Loucy (cell line): ENCODE results near the gene HACD3.

Experiments used
- H2AFZ ChIP-seq: fragments of 200-600 bp; sonication (generic); 2 replicates; pipeline ENCODE4 v1.6.0; 2016; ENCODE audit warnings: antibody characterized with exemption, mild to moderate bottlenecking, low read length, moderate library complexity
- H3F3A ChIP-seq: fragments of 200-600 bp; 2 replicates; pipeline ENCODE4 v1.6.0; 2016; ENCODE audit warnings: antibody characterized with exemption, low read depth, mild to moderate bottlenecking
- H3K27me3 ChIP-seq: fragments of 200-600 bp; sonication (generic); 2 replicates; pipeline ENCODE4 v1.6.1; 2014; ENCODE audit warnings: low read length, mild to moderate bottlenecking; ENCODE audit not compliant: insufficient read depth, poor library complexity, severe bottlenecking
- H3K36me3 ChIP-seq: fragments of 200-600 bp; sonication (generic); 2 replicates; pipeline ENCODE4 v1.6.1; 2016; ENCODE audit warnings: low read length; ENCODE audit not compliant: insufficient read depth
- H3K4me1 ChIP-seq: fragments of 200-600 bp; sonication (generic); 2 replicates; pipeline ENCODE4 v1.5.1; 2014; ENCODE audit warnings: low read length, mild to moderate bottlenecking; ENCODE audit not compliant: insufficient read depth, poor library complexity, severe bottlenecking
- H3K4me2 ChIP-seq: fragments of 200-600 bp; sonication (generic); 2 replicates; pipeline ENCODE4 v1.6.0; 2014; ENCODE audit warnings: antibody characterized with exemption, low read length, low read depth, mild to moderate bottlenecking; ENCODE audit not compliant: poor library complexity, severe bottlenecking
- H3K4me3 ChIP-seq: fragments of 200-600 bp; sonication (generic); 2 replicates; pipeline ENCODE4 v1.5.1; 2014; ENCODE audit warnings: low read length, mild to moderate bottlenecking, mixed read lengths; ENCODE audit not compliant: poor library complexity, severe bottlenecking
- H3K79me2 ChIP-seq: fragments of 200-600 bp; sonication (generic); 2 replicates; pipeline ENCODE4 v1.6.1; 2014; ENCODE audit warnings: low read length; ENCODE audit not compliant: insufficient read depth
- H3K9ac ChIP-seq: fragments of 200-600 bp; sonication (generic); 2 replicates; pipeline ENCODE4 v1.6.0; 2014; ENCODE audit warnings: mild to moderate bottlenecking, low read depth, low read length, moderate library complexity; ENCODE audit not compliant: poor library complexity, severe bottlenecking
- H3K9me2 ChIP-seq: fragments of 200-600 bp; sonication (generic); replicated peaks from 2 replicates; pipeline ENCODE4 v1.6.1; 2016; ENCODE audit warnings: low read depth, low read length, mixed read lengths
- H3K9me3 ChIP-seq: fragments of 200-600 bp; sonication (generic); 2 replicates; pipeline ENCODE4 v1.6.1; 2014; ENCODE audit warnings: mild to moderate bottlenecking, antibody characterized with exemption, low read length, low read depth; ENCODE audit not compliant: insufficient read depth
- H4K20me1 ChIP-seq: fragments of 200-600 bp; sonication (generic); 2 replicates; pipeline ENCODE4 v1.6.0; 2014; ENCODE audit warnings: antibody characterized with exemption, low read length, mild to moderate bottlenecking; ENCODE audit not compliant: insufficient read depth, poor library complexity, severe bottlenecking
- CTCF ChIP-seq: fragments of 200-600 bp; sonication (generic); conservative IDR thresholded peaks from 2 replicates; pipeline ENCODE4 v1.5.1; 2014; ENCODE audit warnings: mild to moderate bottlenecking, antibody characterized with exemption, low read length
- EZH2phosphoT487 ChIP-seq: fragments of 200-600 bp; IDR thresholded peaks from 2 replicates; pipeline ENCODE4 v1.6.1; 2018; ENCODE audit warnings: antibody characterized with exemption, mild to moderate bottlenecking, moderate library complexity, borderline replicate concordance

HACD3 gene

GRCh38 chr15:65598468-65598867 lies 68.2 kb downstream of the HACD3 start:
- Histone ChIP-seq H2AFZ (no peak overlapping the region), H3K4me2 (no peak overlapping the region), H3K79me2 (no peaks in the 10 kb centered on the region), H3K4me3 (no peak overlapping the region), H3K27me3 (no peaks in the 10 kb centered on the region), H4K20me1 (no peaks in the 10 kb centered on the region), H3F3A (no peaks in the 10 kb centered on the region), H3K36me3 (peaks cover 51% of the 10 kb centered on the region; the same call in 1 of the 2 replicates), H3K9me2 (no peaks in the 10 kb centered on the region), H3K9me3 (no peaks in the 10 kb centered on the region), H3K9ac (no peak overlapping the region), H3K4me1 (no peaks in the 10 kb centered on the region)
- TF ChIP-seq EZH2phosphoT487, result no peak
- no peak for TF ChIP-seq CTCF

- TF ChIP-seq CTCF (no peak), EZH2phosphoT487 (no peak)
- peaks cover 46% of the 10 kb centered on the region; the same call in 1 of the 2 replicates for H3K36me3 ChIP-seq
- H3K9ac ChIP-seq, result no peak overlapping the region
- no peak overlapping the region for H2AFZ ChIP-seq
- H3K27me3 ChIP-seq, result no peaks in the 10 kb centered on the region
- H3K9me3 ChIP-seq, result no peaks in the 10 kb centered on the region
- no peaks in the 10 kb centered on the region for H3K9me2 ChIP-seq
- H3K4me3 ChIP-seq, result no peak overlapping the region
- H3F3A ChIP-seq, result no peaks in the 10 kb centered on the region
- H3K4me1 ChIP-seq, result no peaks in the 10 kb centered on the region
- H4K20me1 ChIP-seq, result no peaks in the 10 kb centered on the region
- no peaks in the 10 kb centered on the region for H3K79me2 ChIP-seq
- no peak overlapping the region for H3K4me2 ChIP-seq
Measured at GRCh38 chr15:65599677-65600076, 69.4 kb downstream of the HACD3 start.

GRCh38 chr15:65603134-65603533 lies 72.9 kb downstream of the HACD3 start:
- Histone ChIP-seq H3K27me3 (no peaks in the 10 kb centered on the region), H3K9me2 (no peaks in the 10 kb centered on the region), H3K4me3 (no peak overlapping the region), H2AFZ (no peak overlapping the region), H4K20me1 (no peaks in the 10 kb centered on the region), H3K9me3 (no peaks in the 10 kb centered on the region), H3K9ac (no peak overlapping the region), H3K4me2 (no peak overlapping the region), H3K4me1 (peaks cover 15% of the 10 kb centered on the region), H3K36me3 (peaks cover 23% of the 10 kb centered on the region; the same call in 1 of the 2 replicates), H3K79me2 (peaks cover 18% of the 10 kb centered on the region), H3F3A (no peaks in the 10 kb centered on the region)
- TF ChIP-seq CTCF, result no peak
- no peak for TF ChIP-seq EZH2phosphoT487
